GM23248 (cell line): ENCODE measurements around the gene FMO1.

ENCODE experiments used
- EZH2 ChIP-seq: fragments of 200-600 bp; sonication (generic); IDR thresholded peaks from 2 replicates; pipeline ENCODE4 v1.6.1; 2018; ENCODE audit warnings: antibody characterized with exemption, mild to moderate bottlenecking; ENCODE audit not compliant: insufficient read depth, poor library complexity, severe bottlenecking
- EZH2phosphoT487 ChIP-seq: fragments of 200-600 bp; sonication (generic); IDR thresholded peaks from 2 replicates; pipeline ENCODE4 v1.6.1; 2018; ENCODE audit warnings: antibody characterized with exemption, moderate library complexity, mild to moderate bottlenecking, low read depth; ENCODE audit not compliant: insufficient read depth

- TF ChIP-seq EZH2 (no peak), EZH2phosphoT487 (no peak)
Measured at GRCh38 chr1:171334024-171334640, 85.8 kb downstream of the FMO1 start.
